HG03558 (cell line): ENCODE data around the gene ACVR1.
"Not testable (repeated sequence)": the region's sequence is repeated elsewhere in the genome, so short reads cannot be mapped to it uniquely, and the experiment has no call there.

Experiments used
- ATAC-seq: cut with Tn5 transposase; IDR thresholded peaks from one replicate; pipeline ENCODE4 v1.9.1; 2021; ENCODE audit warnings: moderate number of reproducible peaks; ENCODE audit not compliant: unreplicated experiment; ENCODE audit errors: extremely low read depth

The ACVR1 gene

DNA sequence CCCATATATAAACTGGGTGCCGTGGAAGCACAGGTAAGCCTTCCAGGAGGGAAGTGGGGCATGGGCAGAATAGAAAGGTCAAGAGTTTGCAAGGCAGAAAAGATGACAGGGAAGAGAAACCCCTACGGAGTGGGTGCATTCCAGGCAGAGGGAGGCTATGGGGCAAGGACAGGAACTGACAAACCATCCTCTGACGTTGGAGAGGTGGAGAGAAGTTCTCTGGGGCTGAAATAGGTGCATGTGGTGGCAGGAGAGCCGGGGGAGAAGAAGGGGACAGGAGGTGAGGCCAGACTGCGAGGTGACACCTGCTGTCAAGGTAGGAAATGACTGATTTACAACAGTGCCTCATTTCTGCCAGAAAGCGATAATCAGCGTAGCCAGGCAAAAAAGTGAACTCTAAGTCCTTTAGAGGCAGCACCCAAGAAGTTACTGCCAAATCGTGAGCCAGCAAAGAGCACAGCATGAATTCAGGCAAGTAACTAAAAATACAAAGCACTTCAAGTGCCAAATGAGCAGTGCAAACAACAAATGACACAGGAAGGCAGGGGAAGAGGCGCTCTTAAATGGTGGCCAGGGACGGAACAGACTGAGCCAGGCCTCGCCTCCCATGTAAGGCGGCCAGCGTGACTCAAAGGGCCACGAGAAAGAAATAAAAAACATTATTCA, 134.2 kb downstream of the ACVR1 start:
- ATAC-seq = no peak

DNA sequence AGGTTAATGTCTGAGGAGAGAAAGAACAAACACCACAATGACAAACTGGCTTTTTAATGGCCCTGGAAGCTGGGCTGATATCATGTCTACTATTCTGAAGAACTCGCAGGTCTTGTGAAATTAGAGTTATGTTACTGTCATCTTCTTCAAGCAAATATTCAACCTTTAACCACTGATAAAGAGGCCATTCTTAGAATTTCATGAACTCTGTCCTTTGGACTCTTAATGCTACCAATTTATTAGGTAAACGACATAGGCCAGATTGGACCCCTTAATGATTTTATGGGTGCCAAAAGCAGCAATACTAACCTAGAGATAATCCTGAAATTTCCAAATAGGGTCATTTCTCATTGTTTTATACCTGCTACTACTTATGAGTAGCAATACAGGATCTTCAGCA, 138.5 kb downstream of the ACVR1 start:
- ATAC-seq = no peak

DNA sequence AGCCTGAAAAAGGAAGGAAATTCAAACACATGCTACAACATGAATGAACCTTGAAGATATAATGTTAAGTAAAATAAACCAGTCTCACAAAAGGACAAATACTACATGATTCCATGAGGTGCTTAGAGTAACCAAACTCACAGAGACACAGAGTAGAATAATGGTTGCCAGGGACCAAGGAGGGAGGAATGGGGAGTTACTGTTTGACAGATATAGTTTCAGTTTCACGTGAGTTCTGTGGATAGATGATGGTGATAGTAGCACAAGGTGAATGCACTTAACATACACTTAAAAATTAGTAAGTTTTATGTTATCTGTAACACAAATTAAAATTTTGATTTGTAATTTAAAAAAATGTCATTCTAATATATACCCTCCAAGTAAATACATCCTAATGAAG, 140.6 kb downstream of the ACVR1 start:
- peak; percentile 56 for ATAC-seq

DNA sequence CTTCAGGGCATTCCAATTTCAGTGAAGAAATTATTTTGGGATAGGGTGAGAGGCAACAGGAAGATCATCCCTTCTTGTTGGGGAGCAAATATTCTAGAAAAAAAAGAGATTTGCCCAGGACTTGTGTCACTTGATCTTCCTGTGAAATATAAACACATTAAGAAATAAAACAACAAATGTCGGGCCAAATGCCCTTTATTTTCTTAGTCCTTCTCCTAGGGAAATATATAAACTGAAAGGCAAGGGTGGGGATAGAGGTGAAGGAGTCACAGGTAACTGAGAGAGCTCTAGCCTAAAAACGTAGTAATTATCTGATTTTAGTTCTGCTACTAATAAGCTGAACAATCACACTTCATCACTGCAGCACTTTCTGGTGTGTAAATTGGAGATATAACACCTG, 142.9 kb downstream of the ACVR1 start:
- no peak for ATAC-seq

DNA sequence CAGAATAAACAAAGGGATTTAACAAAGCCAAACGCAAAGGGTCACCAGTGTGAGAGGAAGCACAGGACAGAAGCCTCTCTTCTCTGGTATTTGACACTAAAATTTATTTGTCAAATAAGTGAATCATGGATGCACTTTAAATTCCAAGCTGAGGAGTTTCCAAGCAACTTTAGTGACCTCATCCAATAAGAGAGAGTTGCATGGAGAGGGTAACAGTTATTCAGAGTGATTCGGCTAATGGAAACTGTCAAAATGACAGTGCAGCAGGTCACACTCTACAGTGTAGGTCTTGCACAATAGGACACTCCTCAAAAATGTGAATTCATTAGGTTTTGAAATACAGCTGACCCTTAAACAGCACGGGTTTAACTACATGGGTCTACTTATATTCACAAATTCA, 143.5 kb downstream of the ACVR1 start:
- ATAC-seq = no peak

DNA sequence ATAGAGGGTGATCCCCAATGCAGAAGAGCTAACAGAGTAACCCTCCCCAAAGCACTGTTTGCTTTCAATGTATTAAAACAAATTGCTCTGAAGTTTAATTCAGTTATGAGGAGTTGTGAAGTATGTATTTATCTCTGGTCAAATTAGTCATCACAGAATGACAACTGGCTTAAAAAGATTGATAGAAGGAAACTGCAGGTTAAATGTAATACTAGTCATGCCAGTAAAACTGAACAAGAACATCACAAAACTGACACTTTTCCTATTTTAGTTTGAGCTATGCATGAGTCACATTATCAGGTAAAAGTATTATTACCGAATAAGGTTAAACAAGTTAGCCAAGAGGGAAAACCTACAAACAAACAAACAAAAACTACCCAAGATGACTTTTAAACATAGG, 148.4 kb downstream of the ACVR1 start:
- no peak for ATAC-seq

DNA sequence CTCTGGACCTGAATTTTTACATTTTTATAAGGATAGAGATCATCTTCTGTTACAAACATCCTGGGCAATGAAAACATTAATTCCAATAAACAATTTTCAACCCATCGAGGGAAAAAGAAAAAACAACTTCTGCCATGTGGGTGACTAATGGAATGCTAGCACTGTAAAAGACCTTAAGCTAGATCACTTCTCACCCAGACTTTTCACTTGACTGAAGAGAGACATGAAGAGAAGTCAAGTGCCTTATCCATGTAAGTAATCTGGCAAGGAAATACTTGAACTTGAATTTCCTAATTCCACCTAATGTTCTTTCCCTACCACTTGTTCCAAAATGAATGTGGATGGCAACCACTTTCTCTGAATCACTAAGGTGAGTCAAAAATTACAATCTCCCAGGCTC, 149.2 kb downstream of the ACVR1 start:
- ATAC-seq = no peak

DNA sequence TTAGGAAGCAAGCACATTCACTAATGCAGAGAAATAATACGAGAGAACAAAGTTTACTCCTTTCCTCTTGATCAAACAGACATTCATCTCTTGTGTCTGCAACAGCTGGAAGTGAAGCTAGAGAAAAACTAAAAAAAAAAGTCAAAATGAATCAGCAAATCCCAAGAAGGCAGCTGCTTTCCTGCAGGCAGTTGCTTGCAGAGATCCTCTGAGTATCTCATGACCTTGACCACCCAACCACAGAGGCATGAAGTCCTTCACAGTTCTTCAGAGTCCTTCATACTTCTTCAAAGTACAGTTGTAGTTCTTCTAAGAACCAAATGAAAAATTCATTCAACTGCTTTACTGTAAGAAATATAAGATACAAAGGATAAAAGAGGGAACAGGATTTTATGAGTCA, 150.3 kb downstream of the ACVR1 start:
- ATAC-seq = no peak

DNA sequence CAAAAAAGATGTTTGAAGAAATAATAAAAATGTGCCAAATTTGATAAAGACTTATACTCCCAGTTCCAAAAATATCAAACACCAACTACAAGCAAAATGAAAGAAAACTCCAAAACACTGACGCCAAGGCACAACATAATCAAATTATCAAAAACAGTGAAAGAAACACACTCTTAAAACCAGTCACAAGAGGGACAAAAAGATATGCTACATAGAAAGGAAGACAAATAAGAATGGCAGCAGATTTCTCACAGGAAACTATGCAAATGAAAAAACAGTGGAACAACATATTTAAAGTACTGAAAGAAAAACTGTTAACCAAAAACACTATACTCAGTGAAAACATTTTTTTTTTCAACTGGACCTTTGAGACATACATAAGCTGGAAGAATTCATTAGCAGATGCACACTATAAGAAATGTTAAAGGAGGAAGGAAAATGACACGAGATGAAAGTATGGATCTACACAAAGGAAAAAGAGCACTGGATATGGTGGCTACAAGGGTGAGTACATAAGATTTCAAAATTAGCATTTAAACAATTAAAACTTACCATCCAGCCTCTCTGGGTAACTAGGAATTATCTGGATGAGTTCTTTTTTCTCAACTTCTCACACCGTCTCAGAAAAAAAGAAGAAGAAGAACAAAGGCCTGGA, 153.4 kb downstream of the ACVR1 start:
- no peak for ATAC-seq

DNA sequence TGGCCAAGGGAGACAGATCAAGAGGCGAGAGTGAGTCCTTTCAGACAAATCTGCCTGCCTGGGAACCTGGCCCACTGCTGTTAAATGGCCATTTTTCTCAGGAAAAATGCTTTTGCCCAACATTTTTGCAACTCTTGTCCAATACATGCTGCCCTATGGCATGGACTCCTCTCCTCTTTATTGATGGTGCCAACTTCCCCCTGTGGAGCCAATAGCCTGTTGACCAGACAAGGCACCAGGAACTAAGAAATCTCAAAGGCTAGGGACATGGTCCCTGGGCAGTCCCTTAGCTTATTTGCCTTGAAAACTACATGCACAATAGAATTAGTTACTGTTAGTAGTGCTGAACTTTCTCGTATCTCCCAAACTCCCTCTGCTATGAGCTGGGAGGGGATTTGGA, 155.6 kb downstream of the ACVR1 start:
- ATAC-seq = no peak

DNA sequence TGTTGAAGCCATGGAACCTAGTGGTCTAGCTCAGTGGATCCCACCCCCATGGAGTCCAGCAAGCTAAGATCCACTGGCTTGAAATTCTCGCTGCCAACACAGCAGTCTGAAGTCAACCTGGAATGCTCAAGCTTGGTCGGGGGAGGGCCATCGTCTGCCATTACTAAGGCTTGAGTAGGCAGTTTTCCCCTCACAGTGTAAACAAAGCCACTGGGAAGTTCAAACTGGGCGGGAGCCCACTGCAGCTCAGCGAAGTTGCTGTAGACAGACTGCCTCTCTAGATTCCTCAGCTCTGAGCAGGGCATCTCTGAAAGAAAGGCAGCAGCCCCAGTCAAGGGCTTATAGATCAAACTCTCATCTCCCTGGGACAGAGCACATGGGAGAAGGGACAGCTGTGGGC, 171.5 kb downstream of the ACVR1 start:
- not testable (repeated sequence) for ATAC-seq

DNA sequence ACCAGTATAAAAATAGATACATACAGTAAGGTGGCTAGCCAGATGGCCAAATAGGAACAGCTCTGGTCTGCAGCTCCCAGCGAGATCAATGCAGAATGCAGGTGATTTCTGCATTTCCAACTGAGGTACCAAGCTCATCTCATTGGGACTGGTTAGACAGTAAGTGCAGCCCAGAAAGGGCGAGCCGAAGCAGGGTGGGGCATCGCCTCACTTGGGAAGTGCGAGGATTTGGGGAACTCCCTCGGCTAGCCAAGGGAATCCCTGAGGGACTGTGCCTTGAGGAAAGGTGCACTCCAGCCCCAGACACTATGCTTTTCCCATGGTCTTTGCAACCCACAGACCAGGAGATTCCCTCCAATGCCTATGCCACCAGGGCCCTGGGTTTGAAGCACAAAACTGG, 172.0 kb downstream of the ACVR1 start:
- ATAC-seq = not testable (repeated sequence)

DNA sequence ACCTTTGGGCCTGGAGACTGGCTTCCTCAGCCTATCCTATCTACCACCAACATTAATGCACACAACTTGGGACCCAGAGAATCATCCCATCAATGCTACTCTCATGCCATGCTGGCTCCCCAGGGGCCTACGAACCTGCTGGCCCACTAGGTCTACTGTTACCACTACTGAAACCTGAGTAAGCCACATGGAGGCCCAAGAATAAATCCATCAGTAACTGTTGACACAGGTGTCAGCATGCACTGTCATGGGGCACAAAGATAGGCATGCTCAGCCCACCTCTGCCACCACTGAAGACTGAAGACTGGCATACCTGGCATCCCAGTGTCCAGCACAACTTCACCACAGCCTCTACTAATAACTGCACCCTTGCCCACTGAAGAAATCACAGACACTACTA, 176.3 kb downstream of the ACVR1 start:
- ATAC-seq = no peak

DNA sequence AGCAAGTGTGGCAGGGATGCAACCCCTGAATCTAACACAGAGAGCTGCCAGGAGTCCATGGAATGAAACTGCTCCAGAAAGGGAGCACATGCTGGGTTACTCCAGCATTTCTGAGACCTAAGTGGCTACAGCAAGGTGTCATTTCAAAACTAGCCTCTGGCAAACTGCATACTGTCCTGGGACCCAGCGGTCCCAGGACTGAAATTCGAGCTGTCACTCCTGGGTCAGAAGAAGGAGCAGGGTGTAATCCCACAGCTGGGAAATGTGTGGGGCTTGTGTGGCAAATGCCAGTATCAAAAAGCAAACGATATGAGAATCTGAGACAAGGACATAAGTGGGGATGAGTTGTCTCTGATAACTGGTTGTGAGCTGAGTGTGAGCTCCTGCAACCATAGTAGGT, 177.1 kb downstream of the ACVR1 start:
- ATAC-seq = no peak

DNA sequence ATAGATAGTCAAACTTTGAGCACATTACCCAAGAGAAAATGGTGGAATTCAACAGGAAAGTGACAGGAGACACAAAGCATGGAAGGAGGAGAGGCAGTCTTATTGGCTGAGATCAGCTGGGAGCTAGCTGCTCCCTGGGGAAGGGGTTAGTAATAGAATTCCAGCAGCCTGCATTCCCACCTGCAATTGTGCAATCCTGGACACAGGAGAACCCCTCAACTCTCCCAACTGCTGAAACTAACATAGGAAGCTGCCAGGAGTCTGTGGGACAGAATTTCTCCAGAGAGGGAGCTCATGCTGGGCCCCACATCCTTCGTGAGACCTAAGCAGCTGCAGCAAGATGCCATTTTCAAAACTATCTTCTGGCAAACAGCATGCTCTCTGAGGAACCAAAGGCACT, 177.7 kb downstream of the ACVR1 start:
- no peak for ATAC-seq

DNA sequence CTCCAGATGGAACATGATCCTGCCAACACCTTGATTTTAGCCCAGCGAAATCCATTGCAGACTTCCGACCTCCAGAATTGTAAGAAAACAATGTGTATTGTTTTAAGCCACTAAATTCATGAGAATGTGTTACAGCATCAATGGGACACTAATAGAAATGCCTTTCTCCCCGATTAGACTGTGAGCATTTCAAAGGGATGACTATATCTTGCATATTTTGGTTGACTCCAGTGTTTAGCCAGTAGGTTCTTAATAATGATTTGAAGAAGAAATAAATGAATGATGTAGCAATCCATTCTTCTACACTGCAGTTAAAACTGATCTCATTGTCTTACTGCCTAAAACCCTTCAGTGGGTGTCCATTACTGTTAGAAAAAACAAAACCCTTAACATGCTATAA, 180.1 kb downstream of the ACVR1 start:
- ATAC-seq = no peak

DNA sequence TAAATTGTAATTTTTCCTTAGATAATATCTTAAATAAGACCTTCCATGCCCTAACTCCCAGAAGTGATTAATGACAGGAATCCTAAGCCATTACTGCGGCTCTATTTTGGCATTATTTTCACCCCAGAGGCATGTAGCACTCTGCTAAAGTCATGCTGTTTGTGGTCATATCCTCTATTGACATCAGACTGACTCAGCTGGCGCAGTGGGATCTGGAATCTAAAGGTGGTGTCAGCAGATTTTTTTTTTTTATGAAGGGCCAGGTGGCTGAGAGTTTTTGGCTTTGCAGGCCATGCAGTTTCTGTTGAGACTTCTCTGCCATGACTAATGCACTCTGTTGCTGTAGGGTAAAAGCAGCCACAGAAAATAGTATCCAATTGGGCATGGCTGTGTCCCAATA, 183.4 kb downstream of the ACVR1 start:
- ATAC-seq = no peak

DNA sequence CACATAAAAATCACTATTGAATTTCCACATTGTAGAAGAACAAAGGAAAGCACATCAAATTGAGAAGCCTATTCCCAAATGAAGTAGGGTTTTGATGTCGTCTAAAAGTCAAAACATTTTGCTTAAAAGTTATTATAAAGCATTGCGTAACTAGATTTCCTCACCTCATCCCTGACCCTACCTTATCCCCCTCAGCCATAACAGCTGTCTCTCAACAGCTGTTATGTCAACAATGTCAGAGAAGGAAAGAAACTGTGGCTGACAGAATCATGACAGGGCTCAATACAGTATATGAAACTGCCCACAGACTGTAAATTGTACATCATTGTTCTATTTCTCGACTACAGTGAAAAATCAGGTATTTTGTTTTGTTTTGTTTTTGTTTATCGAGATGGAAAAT, 184.4 kb downstream of the ACVR1 start:
- ATAC-seq = no peak

DNA sequence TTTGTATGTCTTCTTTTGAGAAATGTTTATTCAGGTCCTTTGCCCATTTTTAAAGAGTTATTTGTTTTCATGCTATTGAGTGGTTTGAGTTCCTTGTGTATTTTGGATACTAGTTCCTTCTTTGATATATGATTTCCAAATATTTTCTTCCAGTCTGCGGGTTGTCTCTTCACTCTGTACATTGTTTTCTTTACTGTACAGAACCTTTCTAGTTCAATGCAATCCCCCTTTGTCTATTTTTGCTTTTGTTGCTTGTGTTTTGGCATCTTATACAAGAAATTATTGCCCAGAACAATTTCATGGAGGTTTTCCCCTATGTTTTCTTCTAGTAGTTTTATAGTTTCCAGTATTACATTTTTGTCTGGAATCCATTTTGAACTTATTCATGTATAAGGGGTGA, 185.0 kb downstream of the ACVR1 start:
- ATAC-seq = no peak
